HPDE6-E6E7 (cell line): Measurements from ENCODE around the gene GIPC3.
"Not testable (repeated sequence)": the region's sequence is repeated elsewhere in the genome, so short reads cannot be mapped to it uniquely, and the experiment has no call there.

ENCODE experiments used
- DNase-seq: peaks from one replicate; pipeline ENCODE4 v3.0.0; 2011; ENCODE audit warnings: missing footprints; ENCODE audit errors: extremely low spot score

Gene GIPC3

DNA sequence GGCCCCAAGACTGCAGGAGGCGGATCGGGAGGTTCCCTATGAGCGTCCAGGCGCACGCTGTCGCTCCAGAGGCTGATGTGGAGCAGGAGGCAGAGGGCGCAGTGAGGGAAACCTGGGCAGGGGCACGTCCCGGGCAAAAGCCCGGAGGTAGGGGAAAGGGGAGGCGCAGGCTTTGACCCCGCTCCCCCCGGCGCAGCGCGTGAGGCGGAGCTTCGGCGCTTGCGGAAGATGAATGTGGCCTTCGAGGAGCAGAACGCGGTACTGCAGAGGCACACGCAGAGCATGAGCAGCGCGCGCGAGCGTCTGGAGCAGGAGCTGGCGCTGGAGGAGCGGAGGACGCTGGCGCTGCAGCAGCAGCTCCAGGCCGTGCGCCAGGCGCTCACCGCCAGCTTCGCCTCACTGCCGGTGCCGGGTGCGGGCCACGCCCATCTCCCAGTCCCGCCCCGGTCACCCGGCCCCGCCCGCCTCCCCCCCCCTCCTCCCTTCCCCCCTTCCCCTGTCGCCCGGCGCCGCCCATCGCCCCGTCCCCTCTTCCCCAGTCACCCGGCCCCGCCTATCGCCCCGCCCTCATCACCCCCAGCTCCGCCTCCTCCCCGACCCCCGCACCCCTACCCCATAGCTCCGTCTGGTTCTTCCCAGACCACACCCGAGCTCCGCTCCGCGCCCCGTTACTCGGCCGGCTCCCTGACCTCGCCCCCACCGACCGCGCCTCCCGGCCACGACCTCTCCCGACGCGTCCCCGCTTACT lies 8.4 kb upstream of the GIPC3 start:
- no peak for DNase-seq

DNA sequence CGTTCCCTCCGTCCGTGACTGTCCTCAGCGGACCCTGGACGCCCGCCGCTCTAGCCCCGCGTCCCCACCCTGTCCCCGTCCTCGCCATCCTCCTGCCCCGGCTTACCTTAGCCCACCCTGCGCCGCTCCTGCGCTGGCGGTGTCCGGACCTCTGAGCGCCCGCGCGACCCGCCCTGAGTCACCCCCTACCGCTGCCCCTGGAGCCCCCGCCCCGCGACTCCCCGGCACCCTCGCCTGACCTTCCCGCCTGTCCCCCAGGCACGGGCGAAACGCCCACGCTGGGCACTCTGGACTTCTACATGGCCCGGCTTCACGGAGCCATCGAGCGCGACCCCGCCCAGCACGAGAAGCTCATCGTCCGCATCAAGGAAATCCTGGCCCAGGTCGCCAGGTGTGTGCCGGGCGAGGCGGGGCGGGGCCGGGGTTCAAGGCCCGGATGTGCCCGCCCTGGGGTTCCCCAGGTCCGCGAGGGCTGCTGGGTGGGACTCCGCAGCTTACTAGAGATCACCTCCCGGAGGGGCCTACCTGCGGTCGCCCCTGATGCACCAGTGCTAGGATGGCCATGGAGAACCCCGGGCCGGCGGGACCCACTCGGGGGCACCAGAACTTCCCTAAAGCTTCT lies 7.4 kb upstream of the GIPC3 start:
- DNase-seq, result no peak

DNA sequence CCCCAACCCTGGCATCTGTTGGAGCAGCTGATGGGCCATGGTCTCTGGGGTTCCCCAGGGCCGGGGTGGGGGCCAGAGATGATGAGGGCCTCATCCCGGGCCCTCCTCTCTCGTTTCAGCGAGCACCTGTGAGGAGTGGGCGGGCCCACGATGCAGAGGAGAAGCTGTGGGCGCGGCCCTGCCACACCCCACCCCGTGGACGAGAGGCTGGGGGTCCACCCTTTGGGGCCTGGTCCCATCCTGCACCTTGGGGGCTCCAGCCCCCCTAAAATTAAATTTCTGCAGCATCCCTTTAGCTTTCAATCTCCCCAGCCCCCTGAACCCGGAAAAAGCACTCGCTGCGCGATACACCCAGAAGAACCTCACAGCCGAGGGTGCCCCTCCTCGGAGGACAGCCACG lies 6.9 kb upstream of the GIPC3 start:
- no peak for DNase-seq

DNA sequence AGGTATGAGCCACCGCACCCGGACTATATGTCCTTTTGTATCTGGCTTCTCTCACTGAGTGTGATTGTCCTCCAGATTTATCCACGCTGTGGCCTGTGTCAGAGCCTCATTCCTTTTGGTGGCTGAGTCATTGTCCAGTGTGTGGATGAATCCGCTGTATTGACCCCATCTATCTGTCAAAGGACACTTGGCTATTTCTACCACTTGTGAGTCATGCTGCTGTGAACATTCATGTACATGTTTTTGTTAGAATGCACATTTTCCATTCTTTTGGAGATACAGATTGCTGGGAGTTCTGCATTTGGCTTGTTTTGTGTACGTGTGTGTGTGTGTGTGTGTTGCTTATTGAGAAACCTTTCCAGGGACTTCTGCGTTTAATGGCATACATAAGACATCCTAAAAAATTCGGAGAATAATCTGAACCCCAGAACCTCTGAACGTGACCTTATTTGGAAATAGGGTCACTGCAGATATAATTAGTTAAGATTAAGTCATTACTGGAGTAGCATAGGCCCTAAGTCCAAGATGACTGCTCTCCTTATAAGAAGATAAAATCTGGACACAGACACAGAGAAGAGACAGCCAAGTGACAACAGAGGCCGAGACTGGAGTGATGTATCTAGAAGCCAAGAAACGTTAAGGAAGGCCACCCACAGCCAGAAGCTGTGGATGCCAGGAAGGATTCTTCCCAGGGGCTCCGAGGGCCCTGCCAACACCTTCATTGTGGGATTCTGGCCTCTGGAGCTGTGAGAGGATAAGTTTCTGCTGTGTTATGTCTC lies 4.9 kb upstream of the GIPC3 start:
- no peak for DNase-seq

DNA sequence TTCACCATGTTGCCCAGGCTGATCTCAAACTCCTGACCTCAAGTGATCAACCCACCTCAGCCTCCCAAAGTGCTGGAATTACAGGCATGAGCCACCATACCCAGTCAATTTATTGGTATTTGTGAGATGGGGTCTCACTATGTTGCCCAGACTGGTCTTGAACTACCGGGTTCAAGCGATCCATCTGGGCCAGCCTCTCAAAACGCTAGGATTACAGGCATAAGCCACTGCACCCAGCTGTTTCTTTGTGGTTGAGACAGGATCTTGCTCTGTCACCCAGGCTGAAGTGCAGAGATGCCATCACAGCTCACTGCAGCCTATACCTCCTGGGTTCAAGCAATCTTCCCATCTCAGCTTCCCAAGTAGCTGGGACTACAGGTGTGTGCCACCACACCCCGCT lies 3.5 kb upstream of the GIPC3 start:
- DNase-seq, result not testable (repeated sequence)

DNA sequence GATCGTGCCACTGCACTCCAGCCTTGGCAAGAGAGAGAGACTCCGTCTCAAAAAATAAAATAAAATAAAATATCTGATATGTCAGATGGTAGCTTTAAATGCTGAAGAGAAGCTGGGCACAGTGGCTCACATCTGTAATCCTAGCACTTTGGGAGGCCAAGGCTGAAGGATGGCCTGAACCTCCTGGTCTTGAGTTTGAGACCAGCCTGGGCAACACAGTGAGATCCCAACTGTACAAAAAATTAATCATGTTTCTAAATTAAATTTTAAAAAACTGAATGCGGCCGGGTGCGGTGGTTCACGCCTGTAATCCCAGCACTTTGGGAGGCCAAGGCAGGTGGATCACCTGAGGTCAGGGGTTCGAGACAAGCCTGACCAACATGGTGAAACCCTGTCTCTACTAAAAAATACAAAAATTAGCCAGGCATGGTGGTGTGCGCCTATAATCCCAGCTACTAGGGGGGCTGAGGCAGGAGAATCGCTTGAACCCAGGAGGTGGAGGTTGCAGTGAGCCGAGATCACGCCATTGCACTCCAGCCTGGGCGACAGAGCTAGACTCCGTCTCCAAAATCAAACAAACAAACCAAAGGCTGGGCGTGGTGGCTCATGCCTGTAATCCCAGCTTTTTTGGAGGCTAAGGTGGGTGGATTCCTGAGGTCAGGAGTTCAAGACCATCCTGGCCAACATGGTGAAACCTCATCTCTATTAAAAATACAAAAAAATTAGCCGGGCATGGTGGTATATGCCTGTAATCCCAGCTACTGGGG lies 1.1 kb upstream of the GIPC3 start:
- not testable (repeated sequence) for DNase-seq

DNA sequence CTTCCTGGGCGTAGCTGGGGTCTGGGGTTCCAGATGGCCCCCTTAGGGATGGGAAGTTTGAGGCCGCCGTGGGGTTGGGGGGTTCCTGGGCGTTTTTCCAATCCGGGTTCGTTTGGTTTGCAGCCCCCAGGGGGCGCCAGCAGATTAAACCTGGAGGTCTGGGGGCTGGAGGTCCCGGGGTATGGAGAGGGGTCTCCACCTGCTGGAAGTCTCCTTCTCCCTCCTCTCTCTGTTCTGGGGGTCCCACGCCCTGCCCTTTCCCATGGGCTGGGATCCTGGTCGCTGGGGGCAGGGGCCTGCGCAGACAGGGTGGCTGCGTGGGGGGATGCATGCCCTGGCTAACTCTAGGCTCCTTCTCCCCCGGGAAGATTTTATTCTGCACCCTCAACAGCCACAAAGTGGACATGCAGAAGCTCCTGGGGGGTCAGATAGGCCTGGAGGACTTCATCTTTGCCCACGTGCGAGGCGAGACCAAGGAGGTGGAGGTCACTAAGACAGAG lies 899 bp downstream of the GIPC3 start:
- no peak for DNase-seq

DNA sequence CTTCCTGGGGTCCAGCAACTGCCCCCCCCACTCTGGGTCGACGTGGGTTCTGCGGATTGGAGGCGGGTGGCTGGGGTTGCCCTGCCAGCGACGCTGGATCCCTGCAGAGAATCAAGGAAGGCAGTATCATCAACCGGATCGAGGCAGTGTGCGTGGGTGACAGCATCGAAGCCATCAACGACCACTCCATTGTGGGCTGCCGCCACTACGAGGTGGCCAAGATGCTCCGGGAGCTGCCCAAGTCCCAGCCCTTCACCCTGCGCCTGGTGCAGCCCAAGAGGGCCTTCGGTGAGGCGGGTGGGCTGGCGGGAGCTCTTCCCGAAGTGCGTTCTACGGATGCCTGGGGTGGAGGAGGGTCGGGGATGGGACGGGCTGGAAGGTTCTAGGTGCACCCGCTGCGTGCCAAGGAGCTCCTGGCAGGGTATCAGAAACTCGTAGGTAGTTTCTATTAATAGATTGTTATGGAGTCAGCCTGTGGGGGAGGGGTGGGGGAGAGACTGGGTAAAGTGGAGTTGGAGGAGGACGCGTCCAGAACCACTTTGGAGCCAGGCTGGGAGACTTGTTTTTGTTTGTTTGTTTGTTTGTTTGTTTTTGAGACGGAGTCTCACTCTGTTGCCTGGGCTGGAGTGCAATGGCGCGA lies 1.5 kb downstream of the GIPC3 start:
- no peak for DNase-seq

DNA sequence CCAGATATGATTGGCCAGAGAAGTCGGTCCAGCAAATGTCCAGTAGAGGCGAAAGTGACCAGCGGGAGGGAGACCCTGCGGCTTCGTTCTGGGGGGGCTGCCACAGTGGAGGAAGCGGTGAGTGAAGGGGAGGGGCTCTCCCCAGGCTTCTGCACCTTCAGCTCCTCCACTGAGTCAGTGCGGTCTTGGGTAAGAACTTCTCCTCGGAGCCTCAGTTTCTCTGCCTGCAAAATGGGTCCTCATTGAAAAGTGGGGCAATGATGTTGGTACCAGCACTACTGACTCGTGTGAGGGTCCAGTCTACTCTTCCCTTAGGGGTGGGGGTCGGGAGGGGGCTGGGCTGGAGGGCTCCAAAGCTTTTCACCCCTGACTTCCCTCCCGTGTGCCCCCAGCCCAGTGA lies 4.2 kb downstream of the GIPC3 start:
- DNase-seq, result no peak

DNA sequence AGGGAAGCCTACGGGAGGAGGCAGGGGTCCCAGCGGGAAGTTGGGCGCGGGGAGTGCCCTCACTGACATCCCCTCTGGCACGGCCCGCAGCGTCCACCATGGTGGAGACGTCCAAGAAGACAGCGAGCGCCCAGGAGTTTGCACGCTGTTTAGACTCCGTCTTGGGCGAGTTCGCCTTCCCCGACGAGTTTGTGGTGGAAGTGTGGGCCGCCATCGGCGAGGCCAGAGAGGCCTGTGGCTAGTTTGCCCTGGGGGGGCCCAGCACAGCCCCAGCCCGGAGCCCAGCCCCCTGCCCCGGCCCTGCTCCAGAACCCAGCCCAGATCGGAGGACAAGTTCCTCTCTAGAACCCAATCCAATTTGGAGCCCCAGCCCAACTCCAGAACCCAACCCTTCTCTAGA lies 4.7 kb downstream of the GIPC3 start:
- DNase-seq, result no peak

DNA sequence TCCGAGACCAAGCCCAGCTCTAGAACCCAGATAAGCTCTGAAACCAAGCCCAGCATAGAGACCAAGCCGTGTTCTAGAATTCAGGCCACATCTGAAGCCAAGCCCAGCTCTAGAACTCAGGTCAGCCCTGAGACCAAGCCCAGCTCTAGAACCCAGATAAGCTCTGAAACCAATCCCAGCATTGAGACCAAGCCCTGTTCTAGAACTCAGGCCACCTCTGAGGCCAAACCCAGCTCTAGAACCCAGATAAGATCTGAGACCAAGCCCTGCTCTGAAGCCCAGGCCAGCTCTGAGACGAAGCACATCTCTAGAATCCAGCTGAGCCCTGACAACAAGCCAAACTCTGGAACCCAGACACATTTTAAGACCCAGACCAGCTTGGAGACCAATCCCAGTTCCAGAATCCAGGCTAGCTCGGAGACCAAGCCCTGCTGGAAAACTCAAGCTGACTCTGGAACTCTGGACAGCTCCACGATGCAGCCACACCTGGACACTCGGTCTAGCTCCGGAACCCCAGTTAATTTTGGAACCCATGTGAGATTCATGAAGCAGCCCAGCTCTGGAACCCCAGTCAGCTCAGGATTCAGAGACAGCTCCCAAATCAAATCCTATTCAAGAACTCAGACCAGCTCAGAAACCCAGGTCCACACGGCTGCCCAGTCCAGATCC lies 5.8 kb downstream of the GIPC3 start:
- no peak for DNase-seq

DNA sequence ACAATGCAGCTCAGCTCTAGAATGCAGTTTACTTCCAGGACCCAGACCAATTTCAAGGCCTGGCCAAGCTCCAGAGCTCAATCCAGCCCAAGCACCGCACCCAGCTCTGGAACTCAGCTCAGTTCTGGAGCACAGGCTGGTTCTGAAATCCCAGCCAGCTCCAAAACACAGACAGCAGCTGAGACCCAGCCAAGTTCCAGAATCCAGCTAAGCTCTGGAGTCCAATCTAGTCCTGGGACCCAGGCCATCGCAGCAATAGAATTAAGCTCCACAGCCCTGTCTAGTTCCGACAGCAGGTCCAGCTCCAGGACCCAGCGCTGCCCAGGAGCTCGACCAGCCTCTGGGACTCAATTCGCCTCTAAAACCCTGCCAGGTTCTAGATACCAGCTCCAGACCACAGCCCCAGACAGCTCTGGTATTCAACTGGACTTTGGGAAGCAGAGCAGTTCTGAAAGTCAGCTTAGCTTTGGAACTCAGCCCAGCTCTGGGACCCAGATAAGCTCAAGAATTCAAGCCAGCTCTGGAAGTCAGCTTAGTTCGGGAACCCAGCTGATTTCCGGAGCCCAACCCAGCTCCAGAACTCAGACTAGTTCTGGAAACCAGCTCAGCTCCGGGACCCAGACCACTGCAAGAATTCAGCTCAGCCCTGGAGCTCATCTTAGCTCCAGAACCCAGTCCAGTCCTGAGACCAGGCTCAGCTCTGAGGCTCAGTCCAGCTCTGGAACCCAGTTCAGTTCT lies 6.8 kb downstream of the GIPC3 start:
- DNase-seq, result no peak

DNA sequence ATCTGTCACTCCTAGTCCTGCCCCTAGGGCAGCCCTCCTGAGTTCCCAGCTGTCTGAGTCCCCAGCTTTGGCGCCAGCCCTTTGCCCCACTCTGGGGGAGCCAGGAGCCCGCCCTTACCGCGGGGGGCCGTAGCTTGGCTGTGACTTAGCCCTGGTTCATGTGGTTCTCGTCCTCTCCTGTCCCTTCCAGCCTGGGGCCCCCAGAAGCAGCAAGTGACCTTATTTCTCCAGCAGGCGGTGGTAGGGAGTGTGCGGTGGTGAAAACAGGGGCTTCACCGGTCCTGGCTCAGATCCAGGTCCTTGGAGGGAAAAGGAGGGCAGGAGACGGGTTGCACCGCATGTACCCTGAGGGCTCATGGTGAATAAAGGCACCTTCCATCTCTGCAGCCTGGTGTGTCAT lies 7.9 kb downstream of the GIPC3 start:
- DNase-seq, result no peak

DNA sequence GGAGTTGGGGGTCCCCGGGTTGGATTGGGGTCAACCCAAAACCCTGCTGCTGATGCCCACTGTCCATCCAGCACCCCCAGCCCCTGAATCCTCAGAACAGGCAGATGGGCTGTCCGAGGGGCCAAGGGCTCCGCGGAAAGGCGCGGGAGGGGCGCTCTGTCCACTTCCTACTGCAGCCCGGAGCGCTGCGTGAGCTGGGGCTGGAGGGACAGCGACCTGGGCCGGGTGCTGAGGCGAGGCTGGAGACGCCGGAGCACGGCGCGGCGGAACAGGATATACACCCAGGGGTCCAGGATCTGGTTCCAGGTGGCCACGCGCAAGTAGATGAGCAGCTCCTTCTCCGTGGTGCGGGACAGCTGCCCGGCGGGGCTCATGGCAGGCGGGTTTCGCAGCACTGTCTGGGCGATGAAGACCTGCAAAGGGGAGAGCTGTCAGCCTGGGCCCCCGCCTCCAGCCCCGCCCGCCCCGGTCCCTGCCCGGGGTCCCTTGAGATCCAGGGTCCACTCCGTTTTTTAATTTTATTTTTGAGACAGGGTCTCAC lies 10.3 kb downstream of the GIPC3 start:
- no peak for DNase-seq

DNA sequence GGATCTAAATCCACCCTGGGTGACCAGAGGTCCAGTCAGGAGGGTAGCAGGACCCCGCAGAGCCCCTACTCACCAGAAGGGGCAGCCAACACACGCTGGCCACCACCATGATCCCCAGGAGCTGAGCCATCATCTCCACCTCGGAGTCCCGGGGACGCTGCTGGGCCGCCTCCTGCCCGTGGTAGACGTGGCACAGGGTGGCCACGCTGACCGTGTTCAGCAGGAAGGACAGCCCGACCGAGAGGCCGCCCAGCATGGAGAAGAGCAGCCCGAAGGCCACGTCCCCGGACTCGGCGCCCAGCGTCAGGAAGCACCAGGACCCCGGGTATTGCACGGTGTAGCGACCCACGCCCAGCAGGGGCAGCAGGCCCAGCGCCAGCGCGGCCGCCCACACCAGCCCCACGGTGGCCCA lies 14.5 kb downstream of the GIPC3 start:
- DNase-seq, result no peak

DNA sequence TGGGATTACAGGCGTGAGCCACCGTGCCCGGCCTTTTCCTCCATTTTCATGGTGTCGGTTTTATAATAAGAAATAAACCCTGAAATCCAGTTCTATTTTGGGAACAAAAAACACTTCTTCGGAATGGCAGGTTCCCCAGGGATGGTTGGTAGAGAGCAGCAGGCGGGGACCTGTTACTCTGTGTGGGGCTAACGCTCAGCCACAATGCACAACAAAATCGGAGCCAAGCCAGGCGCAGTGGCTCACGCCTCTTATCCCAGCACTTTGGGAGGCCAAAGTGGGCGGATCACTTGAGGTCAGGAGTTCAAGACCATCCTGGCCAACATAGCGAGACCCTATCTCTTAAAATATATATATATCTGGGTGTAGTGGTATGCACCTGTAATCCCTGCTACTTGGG lies 15.7 kb downstream of the GIPC3 start:
- DNase-seq, result no peak

DNA sequence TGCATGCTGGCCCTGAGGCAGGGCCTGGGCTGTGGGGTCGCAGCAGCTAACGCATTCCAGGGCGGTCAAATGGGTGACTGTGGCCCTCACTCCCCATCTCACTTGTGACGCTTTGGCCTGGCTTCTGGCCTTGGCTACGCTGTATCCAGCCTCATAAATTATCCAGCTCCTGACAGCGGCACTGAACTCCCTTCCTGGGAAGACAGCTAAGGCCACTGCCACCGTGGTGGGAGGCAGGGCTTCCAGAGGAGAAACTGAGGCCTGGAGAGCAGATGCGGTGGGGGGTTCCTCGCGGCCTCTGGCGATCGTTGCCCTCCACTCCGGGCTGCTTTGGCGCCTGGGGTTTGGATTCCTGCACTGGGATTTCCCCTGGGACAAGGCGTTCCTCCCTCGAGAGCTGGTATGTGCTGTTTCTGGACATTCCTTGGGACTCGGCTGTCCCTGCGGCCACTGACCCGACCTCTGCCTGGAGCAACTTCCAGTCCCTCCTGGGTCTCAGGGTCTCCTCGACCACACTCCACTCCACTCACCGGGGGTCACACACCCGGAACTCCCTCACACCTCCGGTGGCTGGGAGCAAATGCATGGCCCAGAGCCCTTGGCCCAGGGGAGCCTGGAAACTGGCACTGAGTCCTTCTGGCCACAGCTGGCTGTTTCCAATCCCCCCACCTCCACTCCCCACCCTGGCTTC lies 18.0 kb downstream of the GIPC3 start:
- no peak for DNase-seq

DNA sequence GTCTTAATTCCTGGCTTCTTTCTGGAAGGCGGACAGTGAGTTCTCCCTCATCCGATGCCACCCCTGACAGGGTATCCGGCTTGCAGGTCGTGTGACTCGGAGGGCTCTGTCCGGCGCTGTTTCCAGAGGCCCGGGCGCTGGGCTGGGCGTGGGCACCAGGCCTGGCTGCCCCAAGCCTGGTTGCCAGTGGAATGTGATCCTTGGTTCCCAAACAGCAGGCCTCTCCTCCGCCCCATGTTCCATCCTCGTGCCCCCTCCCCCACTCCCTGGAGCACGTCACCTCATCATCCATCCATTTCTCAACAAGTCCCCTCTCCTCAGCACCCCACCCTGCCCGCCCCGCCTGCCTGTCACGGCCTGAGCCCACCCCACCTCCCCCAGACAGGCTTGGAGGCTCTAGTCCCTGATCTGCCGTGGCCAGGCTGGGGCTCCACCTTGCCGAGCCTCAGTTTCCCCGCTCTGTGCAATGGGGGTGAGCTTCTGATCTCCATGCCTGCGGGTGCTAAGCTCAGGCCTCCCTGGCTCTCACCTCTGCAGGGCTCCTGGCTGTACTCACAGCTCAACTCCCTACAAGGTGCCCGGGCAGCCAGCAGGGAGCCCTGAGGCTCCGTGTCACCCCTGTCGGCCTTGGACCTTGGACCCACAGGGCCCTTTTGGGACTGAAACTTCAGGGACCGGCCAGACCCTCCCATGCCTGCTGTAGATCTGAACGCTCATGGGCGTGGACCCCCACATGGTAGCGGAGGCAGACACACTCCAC lies 19.1 kb downstream of the GIPC3 start:
- no peak for DNase-seq

DNA sequence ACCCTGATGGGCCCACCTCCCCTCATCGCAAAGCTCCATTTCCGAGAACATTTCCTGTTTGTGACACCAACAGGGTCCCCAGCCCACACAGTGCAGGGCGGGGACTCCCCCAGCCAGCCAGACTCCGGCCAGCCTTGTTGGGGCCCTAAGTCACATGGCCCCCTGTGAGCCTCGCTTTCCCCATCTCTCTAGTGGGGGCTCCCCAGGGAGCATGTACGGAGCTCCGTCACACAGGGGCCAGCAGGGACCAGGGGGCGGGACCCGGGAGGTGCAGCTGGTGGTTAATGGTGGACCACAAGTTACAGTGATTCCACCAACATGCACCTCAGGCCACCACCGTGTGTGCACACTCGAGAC lies 19.7 kb downstream of the GIPC3 start:
- DNase-seq, result no peak
